Amygdala (tissue), 56 donors: ENCODE results near the gene GSTA5.
"Not testable (repeated sequence)": the region's sequence is repeated elsewhere in the genome, so short reads cannot be mapped to it uniquely, and the experiment has no call there.

Experiments
- DNase-seq, 56 donors: peaks; one replicate each; lab custom pipeline; 2025; lab: John Stamatoyannopoulos, UW

Gene GSTA5

GRCh38 chr6:52799272-52799671, 41.3 kb downstream of the GSTA5 start:
- not testable (repeated sequence) for DNase-seq

- not testable (repeated sequence) for DNase-seq
Measured at GRCh38 chr6:52794366-52794765, 46.2 kb downstream of the GSTA5 start.

GRCh38 chr6:52790861-52791260, 49.8 kb downstream of the GSTA5 start:
- no peak for DNase-seq

- not testable (repeated sequence) for DNase-seq
Measured at GRCh38 chr6:52789658-52790057, 51.0 kb downstream of the GSTA5 start.

- no peak for DNase-seq
Measured at GRCh38 chr6:52788478-52788877, 52.1 kb downstream of the GSTA5 start.

GRCh38 chr6:52787917-52788316, 52.7 kb downstream of the GSTA5 start:
- DNase-seq = no peak

GRCh38 chr6:52786249-52786956, 54.2 kb downstream of the GSTA5 start:
- DNase-seq = no peak

- not testable (repeated sequence) for DNase-seq
Measured at GRCh38 chr6:52782696-52783274, 57.8 kb downstream of the GSTA5 start.

- not testable (repeated sequence) for DNase-seq
Measured at GRCh38 chr6:52782209-52782608, 58.4 kb downstream of the GSTA5 start.
